HG03457 (cell line): Measurements from ENCODE around the gene HADHA.
"Not testable (repeated sequence)": the region's sequence is repeated elsewhere in the genome, so short reads cannot be mapped to it uniquely, and the experiment has no call there.

Experiments
- ATAC-seq: cut with Tn5 transposase; IDR thresholded peaks from one replicate; pipeline ENCODE4 v1.9.1; 2021; ENCODE audit warnings: moderate number of reproducible peaks; ENCODE audit not compliant: unreplicated experiment

Gene HADHA

DNA sequence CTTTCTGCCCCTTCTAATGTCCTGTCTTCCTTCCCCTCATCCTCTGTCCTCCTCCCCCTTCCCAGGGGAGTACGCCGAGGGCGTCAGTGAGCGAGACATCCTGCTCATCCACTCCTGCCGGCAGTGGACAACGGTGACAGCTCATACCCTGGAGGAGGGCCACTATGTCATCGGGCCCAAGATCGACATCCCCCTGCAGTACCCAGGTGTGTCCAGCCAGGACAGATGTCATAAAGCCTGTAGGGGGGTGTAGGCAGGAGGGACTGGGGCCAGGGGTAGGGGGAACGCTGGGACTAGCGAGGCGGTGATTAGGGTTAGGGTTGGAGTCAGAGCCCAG, 68.2 kb downstream of the HADHA start:
- no peak for ATAC-seq

- ATAC-seq: no peak
Observed at GRCh38 chr2:26175466-26176278, 68.8 kb downstream of the HADHA start.

DNA sequence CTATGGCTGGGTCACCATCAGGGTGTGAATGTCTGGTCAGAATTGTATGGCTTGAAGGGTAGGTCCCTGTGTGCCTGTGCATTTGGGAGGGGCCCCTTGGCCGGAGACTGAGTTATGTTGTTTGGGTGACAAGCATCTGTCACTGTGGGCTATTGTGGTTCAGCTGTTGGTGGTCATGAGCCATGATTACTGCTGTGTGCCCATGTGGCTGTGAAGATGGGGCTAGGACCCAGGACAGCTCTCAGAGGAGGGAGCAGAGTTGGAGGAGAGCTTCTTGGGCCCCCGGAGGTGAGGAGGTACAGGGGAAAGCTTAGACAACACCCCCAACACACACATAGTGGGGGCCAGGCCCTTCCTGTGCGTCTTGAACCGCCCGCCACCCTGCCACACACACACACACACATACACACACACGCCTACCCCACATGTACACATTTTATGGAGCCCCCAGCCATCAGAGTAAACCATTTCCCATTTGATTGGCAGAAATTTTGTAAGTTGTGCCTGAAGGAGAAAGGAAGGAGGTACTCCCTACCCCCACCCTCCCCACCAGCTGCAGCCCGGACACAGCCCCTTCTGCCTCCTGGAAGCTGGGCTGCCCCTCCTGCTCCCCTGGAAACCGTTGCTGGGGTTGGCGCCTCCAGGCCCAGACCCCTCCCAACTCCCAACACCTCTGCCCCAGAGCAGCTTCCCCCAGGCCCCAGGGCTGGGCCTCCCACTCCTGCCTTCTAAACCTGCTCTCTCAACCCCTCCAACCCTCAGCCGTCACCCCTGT, 69.6 kb downstream of the HADHA start:
- ATAC-seq: no peak

DNA sequence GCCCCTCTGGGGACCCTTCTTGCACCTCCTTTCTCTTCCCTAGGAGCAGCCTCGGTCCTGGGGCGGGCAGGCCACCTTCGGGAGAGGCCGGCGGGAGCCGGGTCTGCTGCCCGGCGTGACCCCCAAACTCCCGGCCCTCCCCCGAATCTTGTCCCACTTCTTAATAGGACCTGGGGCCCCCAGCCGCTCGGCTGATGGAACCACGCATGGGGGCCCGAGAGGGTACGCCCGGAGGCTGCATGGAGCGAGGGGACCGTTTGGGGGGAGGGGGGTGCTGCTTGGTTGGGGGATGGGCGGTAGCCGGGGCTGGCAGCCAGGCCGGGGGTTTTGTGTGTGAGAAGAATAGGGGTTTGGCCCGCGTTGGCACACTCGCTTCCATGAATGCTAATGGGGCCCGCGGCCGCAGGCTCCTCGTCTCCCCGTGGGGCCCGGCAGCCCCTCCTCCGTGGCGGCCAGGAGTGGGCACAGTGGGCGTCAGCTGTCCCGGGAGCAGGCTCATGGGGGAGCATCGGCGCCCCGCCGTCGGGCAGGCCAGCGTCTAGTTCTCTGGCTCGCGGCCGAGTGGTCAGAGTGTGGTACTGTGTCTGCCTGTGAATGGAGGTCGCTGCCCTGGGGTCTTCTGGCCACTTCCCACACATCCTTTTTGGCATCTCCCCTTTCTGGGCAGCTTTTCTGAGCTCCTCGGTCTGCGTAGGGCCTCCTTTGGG, 70.5 kb downstream of the HADHA start:
- no peak for ATAC-seq

GRCh38 chr2:26172871-26173775, 71.3 kb downstream of the HADHA start, which contains the start of gene GAREM2:
TSS of gene GAREM2 (plus strand) at chr2:26173088. CDS start at chr2:26173221, 133 bp downstream.
- ATAC-seq: no peak

- no peak for ATAC-seq
Observed at GRCh38 chr2:26172189-26172870, 72.1 kb downstream of the HADHA start.

GRCh38 chr2:26170795-26171194, 73.6 kb downstream of the HADHA start:
- no peak for ATAC-seq

DNA sequence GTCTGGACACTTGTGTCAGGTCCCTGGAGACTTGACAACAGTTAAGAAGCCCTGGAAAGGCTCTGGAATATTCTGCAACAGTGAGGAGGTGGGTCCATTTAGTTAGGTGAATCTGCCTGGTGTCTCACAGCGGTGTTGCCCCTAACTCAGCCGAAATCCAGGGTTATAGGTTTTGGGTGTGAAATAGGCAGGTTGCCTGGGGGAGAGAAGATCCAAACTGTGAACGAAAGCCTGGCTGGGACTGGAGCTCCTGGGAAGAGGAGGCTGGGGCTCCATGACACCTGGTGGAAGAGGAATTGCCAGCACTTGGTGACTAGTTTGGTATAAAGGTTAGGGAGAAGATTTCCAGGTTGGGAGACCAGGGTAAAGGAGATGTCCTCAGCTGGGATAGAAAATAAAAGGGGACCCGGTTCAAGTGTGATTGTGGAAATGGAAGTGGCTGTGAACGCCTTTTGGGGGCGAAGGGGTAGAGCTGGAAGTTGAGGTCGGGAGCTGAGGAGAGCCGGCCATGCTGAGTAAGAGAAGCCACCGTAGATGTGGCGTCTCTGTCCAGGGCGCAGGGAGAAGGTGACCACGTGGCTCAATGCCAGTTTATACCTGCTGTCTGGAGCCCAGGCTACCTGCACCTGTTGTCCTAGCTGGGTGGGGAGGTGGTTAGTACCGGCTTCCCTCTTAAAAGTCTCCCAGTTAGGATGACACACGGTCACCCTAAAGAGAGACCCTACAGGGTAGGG, 74.6 kb downstream of the HADHA start:
- no peak for ATAC-seq

DNA sequence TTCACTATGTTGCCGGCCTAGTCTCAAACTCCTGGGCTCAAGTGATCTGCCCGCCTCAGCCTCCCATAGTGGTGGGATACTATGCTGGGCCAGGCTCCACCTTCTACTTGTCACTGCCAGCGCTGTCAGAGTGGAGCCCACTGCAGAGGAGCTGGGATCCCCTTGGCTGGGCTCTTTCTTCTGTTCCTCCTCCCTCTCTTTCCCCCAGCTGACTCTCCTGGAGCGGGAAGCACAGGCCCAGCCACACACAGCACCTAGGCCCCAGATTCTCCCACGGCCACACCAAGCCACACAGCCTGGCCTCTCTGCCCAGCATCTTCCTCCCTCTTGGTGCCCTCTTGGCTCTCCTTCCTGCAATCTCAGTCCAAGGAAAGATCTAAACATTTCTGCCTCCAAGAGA, 75.2 kb downstream of the HADHA start:
- no peak for ATAC-seq

DNA sequence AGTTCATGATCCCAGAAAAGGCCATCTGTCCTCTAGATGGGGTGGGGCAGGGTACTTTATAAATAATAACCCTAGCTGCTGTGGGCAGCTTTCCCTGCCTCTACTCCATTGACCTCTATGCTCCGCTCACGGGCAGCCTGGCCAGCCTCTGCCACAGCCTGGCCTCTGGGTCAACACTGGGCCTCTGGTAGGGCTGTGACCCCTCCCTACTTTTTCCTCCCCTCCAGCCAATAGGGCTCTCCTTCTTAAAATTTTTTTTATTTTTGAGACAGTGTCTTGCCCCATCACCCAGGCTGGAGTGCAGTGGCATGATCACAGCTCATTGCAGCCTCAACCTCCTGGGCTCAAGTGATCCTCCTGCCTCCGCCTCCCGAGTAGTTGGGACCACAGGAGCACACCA, 75.6 kb downstream of the HADHA start:
- ATAC-seq: no peak

- ATAC-seq: not testable (repeated sequence)
Observed at GRCh38 chr2:26166541-26166940, 77.9 kb downstream of the HADHA start.

DNA sequence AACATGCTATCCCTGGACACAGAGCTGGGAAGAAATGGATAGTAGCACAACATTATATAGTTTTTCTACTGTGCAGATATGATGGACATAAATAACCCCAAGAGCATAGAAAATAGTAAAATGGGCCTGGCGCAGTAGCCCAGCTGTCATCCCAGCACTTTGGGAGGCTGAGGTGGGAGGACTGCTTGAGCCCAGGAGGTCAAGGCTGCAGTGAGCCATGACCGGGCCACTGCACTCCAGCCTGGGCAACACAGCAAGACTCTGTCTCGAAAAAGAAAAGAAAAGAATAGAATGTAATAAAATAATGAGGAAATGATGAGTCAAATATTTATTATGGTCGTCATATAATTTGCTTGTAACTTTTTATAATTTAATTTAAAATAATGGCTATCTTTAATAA, 79.0 kb downstream of the HADHA start:
- ATAC-seq: no peak

DNA sequence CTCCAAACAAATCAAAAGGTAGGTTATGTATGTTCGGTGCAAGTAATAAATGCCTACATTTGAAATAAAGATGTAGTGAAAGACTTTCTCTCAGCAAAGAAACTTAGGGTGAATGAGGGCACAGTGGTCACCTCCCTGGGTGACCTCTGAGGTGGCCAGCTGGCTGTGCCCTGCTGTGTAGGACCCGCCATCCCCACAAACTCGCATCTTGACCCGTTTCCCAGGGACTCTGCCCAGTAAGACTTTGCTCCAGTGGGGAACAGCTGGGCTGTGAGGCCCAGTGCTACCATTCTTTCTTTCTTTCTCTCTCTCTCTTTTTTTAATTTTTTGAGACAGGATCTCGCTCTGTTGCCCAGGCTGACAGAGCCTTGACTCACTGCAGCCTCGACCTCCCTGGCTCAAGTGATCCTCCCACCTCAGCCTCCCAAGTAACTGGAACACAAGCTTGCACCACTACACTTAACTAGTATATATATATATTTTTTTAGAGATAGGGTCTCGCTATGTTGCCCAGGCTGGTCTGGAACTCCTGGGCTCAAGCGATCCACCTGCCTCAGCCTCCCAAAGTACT, 79.7 kb downstream of the HADHA start:
- no peak for ATAC-seq

DNA sequence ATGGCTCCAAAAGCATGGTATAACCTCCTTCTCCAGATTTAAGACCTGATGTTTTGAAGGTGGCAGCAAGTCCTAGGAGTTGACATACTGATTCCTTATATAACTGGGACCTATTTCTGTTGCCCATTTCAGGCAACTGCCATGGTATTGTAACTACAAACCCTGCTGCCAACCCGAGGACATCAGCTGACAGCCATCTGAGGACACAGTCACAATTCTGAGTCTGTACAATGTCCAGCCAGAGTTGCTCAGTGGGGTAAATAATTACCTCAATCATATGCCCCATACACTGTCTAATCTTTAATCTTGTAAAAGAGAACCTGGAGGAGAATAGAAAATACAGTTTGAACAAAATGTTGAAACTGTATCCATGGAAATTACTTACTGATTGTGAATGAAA, 80.2 kb downstream of the HADHA start:
- ATAC-seq: no peak

- ATAC-seq: no peak
Observed at GRCh38 chr2:26162963-26163362, 81.5 kb downstream of the HADHA start.

GRCh38 chr2:26161926-26162325, 82.5 kb downstream of the HADHA start:
- ATAC-seq: no peak

GRCh38 chr2:26157580-26157979, 86.9 kb downstream of the HADHA start:
- ATAC-seq: no peak

DNA sequence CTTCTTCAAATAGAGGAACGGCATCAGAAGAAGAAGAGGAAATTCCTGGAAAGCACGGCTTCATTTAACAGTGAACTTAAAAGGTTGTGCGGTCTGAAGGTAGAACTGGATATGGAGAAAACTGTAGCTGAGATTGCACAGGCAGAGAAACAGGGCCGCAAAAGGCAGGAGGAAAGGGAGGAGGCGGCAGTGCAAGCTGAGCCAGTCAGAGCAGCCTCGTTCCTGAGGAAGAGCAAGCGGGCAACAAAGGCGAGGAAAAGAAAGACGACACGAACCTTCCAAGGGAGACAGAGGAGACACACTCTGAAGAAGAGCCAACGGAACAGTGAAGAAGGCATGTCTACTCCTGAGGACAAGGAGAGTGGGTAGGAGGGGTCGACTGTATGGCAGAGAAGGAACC, 94.2 kb downstream of the HADHA start:
- ATAC-seq: no peak

GRCh38 chr2:26148501-26148900, 95.9 kb downstream of the HADHA start:
- ATAC-seq: no peak
